Measurements from ENCODE around the gene INTS7.

The INTS7 gene

DNA sequence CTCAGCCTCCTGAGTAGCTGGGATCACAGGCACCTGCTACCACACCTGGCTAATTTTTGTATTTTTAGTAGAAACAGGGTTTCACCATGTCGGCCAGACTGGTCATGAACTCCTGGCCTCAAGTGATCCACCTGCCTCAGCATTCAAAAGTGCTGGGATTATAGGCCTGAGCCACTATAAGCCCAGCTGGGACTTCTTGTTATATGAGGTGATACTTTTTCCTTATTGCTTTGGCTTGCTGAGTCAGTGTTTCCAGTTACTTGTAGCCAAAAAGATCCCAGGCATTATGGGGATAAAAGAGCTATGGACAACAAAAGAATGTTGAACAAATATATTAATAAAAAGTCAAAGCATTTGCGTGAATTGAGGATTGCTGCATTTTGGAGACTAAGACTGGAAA lies 134.9 kb downstream of the INTS7 start:
- TF ChIP-seq, protein P1, sequence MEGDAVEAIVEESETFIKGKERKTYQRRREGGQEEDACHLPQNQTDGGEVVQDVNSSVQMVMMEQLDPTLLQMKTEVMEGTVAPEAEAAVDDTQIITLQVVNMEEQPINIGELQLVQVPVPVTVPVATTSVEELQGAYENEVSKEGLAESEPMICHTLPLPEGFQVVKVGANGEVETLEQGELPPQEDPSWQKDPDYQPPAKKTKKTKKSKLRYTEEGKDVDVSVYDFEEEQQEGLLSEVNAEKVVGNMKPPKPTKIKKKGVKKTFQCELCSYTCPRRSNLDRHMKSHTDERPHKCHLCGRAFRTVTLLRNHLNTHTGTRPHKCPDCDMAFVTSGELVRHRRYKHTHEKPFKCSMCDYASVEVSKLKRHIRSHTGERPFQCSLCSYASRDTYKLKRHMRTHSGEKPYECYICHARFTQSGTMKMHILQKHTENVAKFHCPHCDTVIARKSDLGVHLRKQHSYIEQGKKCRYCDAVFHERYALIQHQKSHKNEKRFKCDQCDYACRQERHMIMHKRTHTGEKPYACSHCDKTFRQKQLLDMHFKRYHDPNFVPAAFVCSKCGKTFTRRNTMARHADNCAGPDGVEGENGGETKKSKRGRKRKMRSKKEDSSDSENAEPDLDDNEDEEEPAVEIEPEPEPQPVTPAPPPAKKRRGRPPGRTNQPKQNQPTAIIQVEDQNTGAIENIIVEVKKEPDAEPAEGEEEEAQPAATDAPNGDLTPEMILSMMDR (IDR thresholded peaks at IDR 0.05; ENCODE audit: low read depth, low read length) = no peak

GRCh38 chr1:211896958-211897357 lies 138.4 kb downstream of the INTS7 start:
- TF ChIP-seq, protein P1 (IDR thresholded peaks at IDR 0.05; ENCODE audit: low read depth, low read length) = no peak
- DNase-seq (ENCODE audit: extremely low read depth, low read depth) = no peak

More for the DNA sequence above, 134.9 kb downstream of the INTS7 start:
- no peak for DNase-seq (ENCODE audit: extremely low read depth, low read depth)

DNA sequence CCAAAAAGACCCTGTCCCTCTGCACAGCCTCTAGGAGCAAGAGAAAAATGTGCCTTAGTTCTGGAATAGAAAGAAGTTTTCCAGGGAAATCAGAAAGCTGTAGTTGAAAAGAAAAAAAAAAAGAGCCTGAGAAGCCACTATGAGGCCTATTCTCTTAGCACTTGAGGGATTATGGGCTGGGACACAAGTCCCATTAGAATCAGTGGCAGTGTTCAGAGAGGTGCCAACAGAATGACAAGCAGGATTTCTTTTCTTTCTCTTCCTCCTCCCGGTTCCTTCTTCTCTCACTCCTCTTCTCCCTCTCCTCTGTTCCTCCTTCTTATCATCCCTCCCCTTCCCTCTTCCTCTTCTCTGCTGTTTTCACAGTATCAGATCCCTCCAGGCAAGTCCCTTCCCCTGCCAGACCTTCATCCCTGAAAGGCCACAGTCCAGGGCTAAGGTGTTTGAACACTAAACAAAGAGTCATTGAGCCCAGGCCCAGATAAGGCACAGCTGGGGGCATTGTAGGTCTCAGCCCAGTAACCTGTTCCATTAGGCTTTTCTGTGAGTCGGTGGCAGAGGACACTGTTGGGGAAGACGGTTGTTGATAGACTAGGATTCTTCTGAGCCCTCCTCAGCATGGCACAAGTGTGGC lies 140.1 kb downstream of the INTS7 start:
- TF ChIP-seq, protein P1 (IDR thresholded peaks at IDR 0.05; ENCODE audit: low read depth, low read length) = no peak

GRCh38 chr1:211894312-211894711 lies 141.0 kb downstream of the INTS7 start:
- DNase-seq (ENCODE audit: extremely low read depth, low read depth) = no peak

More for the DNA sequence above, 140.1 kb downstream of the INTS7 start:
- DNase-seq (ENCODE audit: extremely low read depth, low read depth) = no peak

DNA sequence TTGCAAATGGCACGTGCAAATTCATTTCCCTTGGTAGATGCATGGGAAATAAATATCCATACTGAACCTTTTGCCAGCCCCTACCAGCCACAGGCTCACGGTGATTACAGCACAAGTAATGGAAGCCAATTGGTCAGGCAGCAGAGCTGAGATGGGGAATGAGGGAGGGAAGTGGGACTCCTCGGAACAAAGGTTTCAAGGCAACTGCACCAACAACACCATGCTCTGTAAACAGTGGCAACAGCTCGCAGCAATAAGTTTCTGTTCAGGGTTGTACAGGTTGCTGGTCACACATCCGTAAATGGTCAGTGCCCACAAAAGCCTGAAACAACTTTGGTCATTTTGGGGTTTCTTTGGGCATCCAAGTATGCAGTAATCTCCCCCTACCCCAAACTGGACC lies 142.1 kb downstream of the INTS7 start:
- no peak for DNase-seq (ENCODE audit: extremely low read depth, low read depth)
- TF ChIP-seq, protein P1 (IDR thresholded peaks at IDR 0.05; ENCODE audit: low read depth, low read length) = no peak

More at GRCh38 chr1:211894312-211894711, 141.0 kb downstream of the INTS7 start:
- TF ChIP-seq, protein P1 (IDR thresholded peaks at IDR 0.05; ENCODE audit: low read depth, low read length) = no peak

GRCh38 chr1:211892577-211892976 lies 142.8 kb downstream of the INTS7 start:
- TF ChIP-seq, protein P1 (IDR thresholded peaks at IDR 0.05; ENCODE audit: low read depth, low read length) = no peak
- no peak for DNase-seq (ENCODE audit: extremely low read depth, low read depth)

GRCh38 chr1:211891708-211892107 lies 143.6 kb downstream of the INTS7 start:
- DNase-seq (ENCODE audit: extremely low read depth, low read depth) = no peak
- TF ChIP-seq, protein P1 (IDR thresholded peaks at IDR 0.05; ENCODE audit: low read depth, low read length) = no peak

Data from AG09319 (cell line).